NB4 (cell line): ENCODE data around the gene DCAF11.

Source experiments
- DNase-seq: peaks from one replicate; pipeline ENCODE4 v3.0.0; 2010; ENCODE audit warnings: low read depth
- H3K4me3 ChIP-seq: one replicate; pipeline ENCODE4 v1.5.1; 2011; ENCODE audit warnings: mild to moderate bottlenecking, low read depth, low read length, moderate library complexity
- MAX ChIP-seq: IDR thresholded peaks from 2 replicates; pipeline ENCODE4 v1.6.1; 2011; ENCODE audit warnings: low read depth, low read length
- MYC ChIP-seq: IDR thresholded peaks from 2 replicates; pipeline ENCODE4 v1.6.1; 2011; ENCODE audit warnings: low read depth, low read length
- POLR2A ChIP-seq: IDR thresholded peaks from 2 replicates; pipeline ENCODE4 v1.6.1; 2011; ENCODE audit warnings: mild to moderate bottlenecking; ENCODE audit not compliant: insufficient read length; ENCODE audit errors: extremely low read depth
- TF ChIP-seq, protein P1 (sequence below): IDR thresholded peaks from one replicate; pipeline ENCODE4 v1.5.1; 2012; ENCODE audit warnings: low read depth, low read length

The DCAF11 gene

DNA sequence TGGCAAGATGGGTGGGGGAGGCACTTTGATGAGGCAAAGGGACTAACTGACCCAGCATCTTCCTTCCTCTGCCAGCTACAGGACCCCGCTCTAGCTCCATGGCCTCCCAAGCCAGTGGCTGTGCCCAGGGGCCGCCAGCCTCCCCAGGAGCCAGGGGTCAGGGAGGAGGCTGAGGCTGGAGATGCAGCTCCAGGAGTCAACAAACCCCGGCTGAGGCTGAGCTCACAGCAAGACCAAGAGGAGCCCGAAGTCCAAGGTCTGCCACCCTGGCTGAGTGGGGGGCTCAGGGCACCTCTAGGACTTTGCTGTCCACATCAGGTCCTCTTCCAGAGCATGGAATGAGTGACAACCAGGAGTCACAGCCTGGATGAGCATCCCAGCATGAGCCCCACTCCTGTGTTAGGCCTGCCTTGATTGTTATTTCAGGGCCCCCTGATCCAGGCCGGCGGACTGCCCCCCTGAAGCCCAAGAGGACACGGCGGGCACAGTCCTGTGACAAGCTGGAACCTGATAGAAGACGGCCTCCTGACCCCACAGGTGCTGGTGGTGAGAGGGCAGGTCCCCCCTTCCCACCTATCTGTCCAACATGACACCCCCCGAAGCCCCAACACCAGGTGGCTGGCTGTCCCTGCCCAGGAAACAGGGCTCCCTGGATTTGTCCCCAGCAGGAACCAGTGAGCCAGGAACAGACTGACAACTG is 45.7 kb upstream of the DCAF11 start:
- no peak for DNase-seq
- no peak overlapping the region for H3K4me3 ChIP-seq
- TF ChIP-seq MYC, result no peak
- TF ChIP-seq POLR2A, result no peak
- TF ChIP-seq MAX, result no peak
- TF ChIP-seq, protein P1, sequence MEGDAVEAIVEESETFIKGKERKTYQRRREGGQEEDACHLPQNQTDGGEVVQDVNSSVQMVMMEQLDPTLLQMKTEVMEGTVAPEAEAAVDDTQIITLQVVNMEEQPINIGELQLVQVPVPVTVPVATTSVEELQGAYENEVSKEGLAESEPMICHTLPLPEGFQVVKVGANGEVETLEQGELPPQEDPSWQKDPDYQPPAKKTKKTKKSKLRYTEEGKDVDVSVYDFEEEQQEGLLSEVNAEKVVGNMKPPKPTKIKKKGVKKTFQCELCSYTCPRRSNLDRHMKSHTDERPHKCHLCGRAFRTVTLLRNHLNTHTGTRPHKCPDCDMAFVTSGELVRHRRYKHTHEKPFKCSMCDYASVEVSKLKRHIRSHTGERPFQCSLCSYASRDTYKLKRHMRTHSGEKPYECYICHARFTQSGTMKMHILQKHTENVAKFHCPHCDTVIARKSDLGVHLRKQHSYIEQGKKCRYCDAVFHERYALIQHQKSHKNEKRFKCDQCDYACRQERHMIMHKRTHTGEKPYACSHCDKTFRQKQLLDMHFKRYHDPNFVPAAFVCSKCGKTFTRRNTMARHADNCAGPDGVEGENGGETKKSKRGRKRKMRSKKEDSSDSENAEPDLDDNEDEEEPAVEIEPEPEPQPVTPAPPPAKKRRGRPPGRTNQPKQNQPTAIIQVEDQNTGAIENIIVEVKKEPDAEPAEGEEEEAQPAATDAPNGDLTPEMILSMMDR, result no peak

DNA sequence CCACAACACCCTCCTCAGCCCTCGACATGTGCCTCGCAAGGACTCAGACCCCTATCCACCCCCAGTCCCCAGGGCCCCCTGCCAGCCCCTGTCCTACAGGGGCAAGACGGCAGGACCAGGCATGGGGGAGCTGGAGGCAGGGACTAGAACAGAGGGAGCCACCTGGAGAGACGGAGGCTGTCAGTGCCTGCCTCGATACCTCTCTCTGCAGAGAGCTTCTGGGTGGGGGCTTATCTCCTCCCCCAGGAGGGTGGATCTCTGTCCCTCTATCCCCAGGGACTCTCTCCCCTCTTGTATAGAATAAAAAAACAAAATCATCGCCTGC is 45.2 kb upstream of the DCAF11 start:
- H3K4me3 ChIP-seq, result no peak overlapping the region
- no peak for DNase-seq
- TF ChIP-seq, protein P1, result no peak
- TF ChIP-seq POLR2A (no peak), MAX (no peak), MYC (no peak)

GRCh38 chr14:24070285-24071143 is 44.1 kb upstream of the DCAF11 start:
- TF ChIP-seq MYC, result no peak
- TF ChIP-seq MAX, result no peak
- TF ChIP-seq, protein P1, result no peak
- no peak for TF ChIP-seq POLR2A
- DNase-seq, result peak; percentile 28
- no peak overlapping the region for H3K4me3 ChIP-seq

DNA sequence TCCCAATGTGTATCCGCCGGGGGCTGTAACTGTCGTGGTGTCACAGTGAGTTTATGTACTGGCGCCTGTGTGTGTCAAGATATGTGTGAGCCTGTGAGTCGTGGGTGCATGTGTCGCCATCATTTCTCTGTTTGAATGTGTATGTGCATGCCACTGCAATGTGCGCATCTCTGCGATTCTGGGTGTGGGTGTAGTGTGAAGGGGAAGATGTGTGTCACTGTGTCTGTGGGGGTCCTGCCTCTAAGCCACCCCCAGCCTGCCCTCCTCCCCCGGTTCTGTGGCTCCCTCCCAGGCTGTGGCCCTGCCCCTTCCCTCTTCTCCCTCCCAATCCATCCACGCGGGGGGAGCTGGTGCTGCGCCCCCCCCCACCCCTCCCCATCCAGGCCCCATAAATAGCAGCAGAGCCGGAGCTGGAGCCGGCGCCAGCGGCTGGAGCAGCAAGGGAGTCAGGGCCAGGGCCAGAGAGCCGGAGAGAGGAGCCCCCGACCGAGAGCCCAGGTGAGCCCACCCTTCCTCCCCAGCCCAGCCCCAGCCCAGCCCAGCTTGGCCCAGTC is 43.4 kb upstream of the DCAF11 start, which contains the start of gene CPNE6:
Gene CPNE6, plus strand, starts transcription at position 419 of the 554 bp plus-strand sequence. CDS start 1,375 bp downstream, outside the sequence.
- TF ChIP-seq POLR2A, result no peak
- TF ChIP-seq, protein P1, result no peak
- no peak for TF ChIP-seq MYC
- no peak for TF ChIP-seq MAX
- DNase-seq, result peak; percentile 32
- H3K4me3 ChIP-seq, result no peak within 1 kb of the TSS

DNA sequence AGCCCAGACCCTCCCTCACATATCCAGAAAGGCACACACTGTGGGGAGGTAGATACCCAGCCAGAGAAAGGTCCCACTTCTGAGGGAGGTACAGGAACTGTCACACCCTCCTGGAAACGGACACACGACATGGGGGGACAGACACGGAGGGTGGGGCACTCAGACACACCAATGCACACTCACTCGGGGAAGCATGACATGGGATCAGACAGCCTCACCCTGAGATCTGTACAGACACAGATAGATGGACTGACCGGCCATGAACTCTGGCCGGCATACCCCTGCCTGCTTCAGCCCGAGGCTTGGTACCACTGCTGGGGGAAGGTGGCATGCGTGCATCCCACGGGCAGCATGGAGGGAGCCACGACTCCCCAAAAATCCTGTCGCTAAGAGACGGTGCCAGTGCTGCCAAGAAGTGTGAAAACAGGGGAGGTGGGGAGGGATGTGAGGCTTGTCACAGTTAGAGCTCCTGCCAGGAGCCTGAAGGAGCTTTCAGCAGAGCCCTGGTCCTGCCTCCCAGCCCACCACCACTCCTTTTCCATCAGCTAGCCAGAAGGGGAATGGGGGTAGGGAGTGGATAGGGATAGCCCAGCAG is 42.6 kb upstream of the DCAF11 start:
- H3K4me3 ChIP-seq, result no peak overlapping the region
- DNase-seq, result no peak
- TF ChIP-seq POLR2A (no peak), MAX (no peak), MYC (no peak)
- TF ChIP-seq, protein P1, result no peak
